GM12878 (cell line): ENCODE results near the gene ST7. TPM values are rescaled to one million over a fixed set of nuclear protein-coding genes. Genes with fewer than 3 reads are reported as not detected.

Experiments
- ATAC-seq: fragments of 200-7000 bp; cut with Tn5 transposase; 3 replicates; pipeline ENCODE4 v1.9.1; 2020; ENCODE audit warnings: mild to moderate bottlenecking, moderate library complexity
- BruUV-seq: library from RNA; stranded (reverse); fragments of 400-500 nt; replicated peaks from 2 replicates; lab custom pipeline; 2021; lab: Mats Ljungman, UMichigan
- CTCF ChIA-PET: fragments of 300-600 bp; sonication (Branson Sonifier 250); formaldehyde crosslinking; extraction: SDS; loops from one replicate; lab custom pipeline; 2021; ENCODE audit warnings: inconsistent platforms; lab: Yijun Ruan, JAX
- POLR2A ChIA-PET: fragments of 350-600 bp; formaldehyde crosslinking; extraction: SDS; loops from one replicate; lab custom pipeline; 2021; ENCODE audit warnings: inconsistent platforms; lab: Charles Lee
- RAD21 ChIA-PET: fragments of 300-600 bp; sonication (Branson Sonifier 250); formaldehyde crosslinking; loops from one replicate; lab custom pipeline; 2023; ENCODE audit warnings: antibody characterized with exemption; ENCODE audit not compliant: unreplicated experiment; lab: Charles Lee
- SMC1A ChIA-PET: fragments of 300-600 bp; sonication (Branson Sonifier 250); formaldehyde crosslinking; loops from one replicate; lab custom pipeline; 2023; ENCODE audit not compliant: unreplicated experiment, uncharacterized antibody; lab: Charles Lee
- DNase-seq: peaks from one replicate; pipeline ENCODE4 v3.0.0-alpha.2; 2011; ENCODE audit warnings: low read depth, low spot score
- FAIRE-seq: peaks from 3 replicates; lab custom pipeline; 2011; peaks lifted over from hg19 to GRCh38; lab: Jason Lieb, UNC
- H2AFZ ChIP-seq: 2 replicates; pipeline ENCODE4 v1.6.0; 2011; ENCODE audit warnings: low read depth, low read length, control low read depth; ENCODE audit not compliant: control insufficient read depth
- H3K27ac ChIP-seq: 2 replicates; pipeline ENCODE4 v1.5.1; 2011; ENCODE audit warnings: control low read depth; ENCODE audit not compliant: control insufficient read depth, insufficient read depth
- H3K27me3 ChIP-seq, 2 experiments: replicated peaks in 1 of 2; 2 replicates each; pipeline versions ENCODE4 v1.6.0 to v1.6.1; 2011; ENCODE audit warnings: low read length in 1 of 2; ENCODE audit not compliant: control insufficient read depth in 2 of 2, insufficient read depth in 2 of 2
- H3K36me3 ChIP-seq, 2 experiments: 2 replicates each; pipeline ENCODE4 v1.5.1; 2011; ENCODE audit warnings: low read length in 1 of 2; ENCODE audit not compliant: control insufficient read depth in 2 of 2, insufficient read depth in 2 of 2
- H3K4me1 ChIP-seq: 2 replicates; pipeline ENCODE4 v1.6.1; 2011; ENCODE audit warnings: mild to moderate bottlenecking, low read length, moderate library complexity, mixed read lengths; ENCODE audit not compliant: control insufficient read depth, insufficient read depth
- H3K4me2 ChIP-seq: 2 replicates; pipeline ENCODE4 v1.6.0; 2011; ENCODE audit warnings: control low read depth; ENCODE audit not compliant: control insufficient read depth, insufficient read depth
- H3K4me3 ChIP-seq: fragments of 200-600 bp; sonication (generic); 2 replicates; pipeline ENCODE4 v1.5.1; 2016
- H3K79me2 ChIP-seq: 2 replicates; pipeline ENCODE4 v1.6.0; 2011; ENCODE audit warnings: low read length; ENCODE audit not compliant: control insufficient read depth, insufficient read depth
- H3K9ac ChIP-seq: 2 replicates; pipeline ENCODE4 v1.8.0; 2011; ENCODE audit warnings: low read length, control low read depth, mixed read lengths; ENCODE audit not compliant: control insufficient read depth, insufficient read depth
- H3K9me3 ChIP-seq: replicated peaks from 3 replicates; pipeline ENCODE4 v1.5.1; 2011; ENCODE audit warnings: mild to moderate bottlenecking, low read length; ENCODE audit not compliant: control insufficient read depth, insufficient read depth
- H4K20me1 ChIP-seq: 2 replicates; pipeline ENCODE4 v1.6.0; 2011; ENCODE audit not compliant: control insufficient read depth, insufficient read depth
- CBX5 ChIP-seq: sonication (generic); IDR thresholded peaks from 2 replicates; pipeline ENCODE4 v1.6.1; 2016; ENCODE audit warnings: low read depth, moderate library complexity, mild to moderate bottlenecking, inconsistent platforms
- IKZF1 ChIP-seq: fragments of 450-650 bp; conservative IDR thresholded peaks from 2 replicates; pipeline ENCODE4 v1.6.1; 2017; ENCODE audit warnings: antibody characterized with exemption, mild to moderate bottlenecking
- IRF4 ChIP-seq: IDR thresholded peaks from 2 replicates; pipeline ENCODE4 v1.6.1; 2011; ENCODE audit warnings: low read depth, low read length
- MTA3 ChIP-seq: IDR thresholded peaks from 2 replicates; pipeline ENCODE4 v1.6.1; 2012; ENCODE audit warnings: low read length, inconsistent platforms, borderline replicate concordance
- MXI1 ChIP-seq: fragments of 150-350 bp; IDR thresholded peaks from 2 replicates; pipeline ENCODE4 v1.6.1; 2011; ENCODE audit warnings: low read depth, mild to moderate bottlenecking, inconsistent platforms, low read length, improper control_type of control experiment
- MYC ChIP-seq: IDR thresholded peaks from 2 replicates; pipeline ENCODE4 v1.6.1; 2011; ENCODE audit warnings: mild to moderate bottlenecking, low read length, moderate library complexity, inconsistent platforms; ENCODE audit not compliant: insufficient read depth, insufficient replicate concordance, insufficient read length, severe bottlenecking
- POLR2AphosphoS5 ChIP-seq: IDR thresholded peaks from 2 replicates; pipeline ENCODE4 v1.6.1; 2011; ENCODE audit warnings: mild to moderate bottlenecking, low read length, inconsistent platforms
- POU2F2 ChIP-seq: IDR thresholded peaks from 3 replicates; pipeline ENCODE4 v1.6.1; 2011; ENCODE audit warnings: low read depth, mild to moderate bottlenecking, low read length, borderline replicate concordance
- STAT1 ChIP-seq: fragments of 450-650 bp; conservative IDR thresholded peaks from 2 replicates; pipeline ENCODE4 v1.6.1; 2014; ENCODE audit warnings: antibody characterized with exemption, mild to moderate bottlenecking
- TCF3 ChIP-seq: IDR thresholded peaks from 2 replicates; pipeline ENCODE4 v1.6.1; 2012; ENCODE audit warnings: low read depth, mild to moderate bottlenecking, low read length, borderline replicate concordance; ENCODE audit not compliant: insufficient read depth
- WGBS: methylation state at CpG from one replicate; pipeline ENCODE4 v1.1.6; 2016; ENCODE audit warnings: low lambda C conversion rate; ENCODE audit not compliant: insufficient replicate concordance, insufficient coverage; ENCODE audit errors: missing lambda C conversion rate; 5-methylcytosine and 5-hydroxymethylcytosine counted together
- in situ Hi-C: fragments of 300-500 bp; cut with MboI; formaldehyde crosslinking; loops from 9 replicates; pipeline ENCODE4 v1.14.3; 2018; ENCODE audit warnings: mixed read lengths
- intact Hi-C: fragments of 100-400 bp; cut with micrococcal nuclease; formaldehyde crosslinking; loops from one replicate; pipeline ENCODE4 v1.14.2; 2022; ENCODE audit not compliant: unreplicated experiment
- polyA plus RNA-seq, 11 experiments: library from polyadenylated mRNA; depleted of rRNA in 4 of 11; unstranded in 6 of 11; stranded (reverse) in 5 of 11; fragments of >200 nt; fragmentation: Nextera tagmentation in 4 of 11; fragmentation: Illumina TruSeq in 1 of 11; extraction: Ambion mirVana in 4 of 11; extraction: Trizol in 1 of 11; gene quantifications; 1 replicate in 1 of 11; 2 replicates in 10 of 11; pipeline versions ENCODE4 v1.2.1 to v1.2.3, GENCODE V29; 2011 to 2016; ENCODE audit warnings: inconsistent platforms in 2 of 11, missing spikeins in 2 of 11, low read depth in 1 of 11
- total RNA-seq, 4 experiments: library from RNA; depleted of rRNA in 3 of 4; stranded (reverse); fragments of >200 nt in 3 of 4; fragmentation: Illumina TruSeq in 1 of 4; extraction: Trizol in 1 of 4; gene quantifications; 2 replicates each; pipeline versions ENCODE4 v1.2.1 to v1.2.3, GENCODE V29; 2013 to 2021
- TF ChIP-seq, protein P1 (sequence below): fragments of 450-650 bp; IDR thresholded peaks from 2 replicates; pipeline ENCODE4 v1.6.1; 2016; ENCODE audit warnings: mild to moderate bottlenecking
- TF ChIP-seq, protein P2 (sequence below): fragments of 450-650 bp; IDR thresholded peaks from 2 replicates; pipeline ENCODE4 v1.6.1; 2016; ENCODE audit warnings: mild to moderate bottlenecking, moderate library complexity, borderline replicate concordance

ST7 gene
- total and polyA plus RNA-seq, 10 of the 15 experiments (the other 5 are each of a cell fraction or from before 2014, with no cell fraction given) = 27.7 to 76.4 (median 53.6) TPM

GRCh38 chr7:117178600-117178999 is 225.3 kb downstream of the ST7 start (continued):
- TF ChIP-seq POLR2AphosphoS5 (no peak), POU2F2 (no peak)
- TF ChIP-seq, protein P1, sequence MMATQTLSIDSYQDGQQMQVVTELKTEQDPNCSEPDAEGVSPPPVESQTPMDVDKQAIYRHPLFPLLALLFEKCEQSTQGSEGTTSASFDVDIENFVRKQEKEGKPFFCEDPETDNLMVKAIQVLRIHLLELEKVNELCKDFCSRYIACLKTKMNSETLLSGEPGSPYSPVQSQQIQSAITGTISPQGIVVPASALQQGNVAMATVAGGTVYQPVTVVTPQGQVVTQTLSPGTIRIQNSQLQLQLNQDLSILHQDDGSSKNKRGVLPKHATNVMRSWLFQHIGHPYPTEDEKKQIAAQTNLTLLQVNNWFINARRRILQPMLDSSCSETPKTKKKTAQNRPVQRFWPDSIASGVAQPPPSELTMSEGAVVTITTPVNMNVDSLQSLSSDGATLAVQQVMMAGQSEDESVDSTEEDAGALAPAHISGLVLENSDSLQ = no peak

DNA sequence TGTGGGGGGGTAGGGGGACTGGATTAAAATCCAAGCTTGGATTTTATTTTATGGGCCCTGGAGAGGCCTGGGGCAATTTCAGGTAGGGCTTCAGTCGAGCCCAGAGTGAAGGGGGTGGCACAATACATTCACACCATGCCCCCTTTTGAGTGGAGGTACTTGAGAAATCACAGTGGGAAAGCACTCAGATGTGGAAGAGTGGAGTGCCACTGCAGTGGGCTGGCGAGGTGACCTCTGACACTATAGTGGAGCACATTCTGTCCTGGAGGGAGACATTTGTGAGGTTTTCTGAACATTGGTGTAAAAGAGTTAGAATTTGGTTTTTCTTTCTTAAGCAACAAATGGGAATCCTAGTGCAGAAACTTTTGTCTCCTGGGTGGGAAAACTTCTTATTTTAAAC is 226.4 kb downstream of the ST7 start:
- BruUV-seq = no TSS peak
- WGBS = 77% methylated on average over 2 of the region's 2 CpGs
- RAD21 ChIA-PET = no interaction called here

GRCh38 chr7:117183729-117184128 is 230.4 kb downstream of the ST7 start:
- no TSS peak for BruUV-seq
- RAD21 ChIA-PET = no interaction called here
- no peaks in the 10 kb centered on the region for H4K20me1 ChIP-seq
- intact Hi-C loops (no loop called here), in situ Hi-C loops (no loop called here)
- H3K4me3 ChIP-seq = no peak overlapping the region
- no peaks in the 10 kb centered on the region for H3K4me1 ChIP-seq
- SMC1A ChIA-PET = interaction anchor here (0.8 kb wide), 1 partner anchor 171 kb away, joined by 3 read pairs; no protein-coding TSS in a partner anchor
- DNase-seq (no peak), FAIRE-seq (no peak), ATAC-seq (no peak)
- H3K9ac ChIP-seq = no peak overlapping the region
- no peak overlapping the region for H3K4me2 ChIP-seq
- peaks cover 0 to 11% of the 10 kb centered on the region in 2 experiments; a peak in 1 of 4 replicates for H3K36me3 ChIP-seq
- POLR2A ChIA-PET = no interaction called here
- TF ChIP-seq TCF3 = no peak
- no peak for TF ChIP-seq MYC
- no peak for TF ChIP-seq CBX5
- no peak for TF ChIP-seq MXI1
- TF ChIP-seq STAT1 = no peak
- TF ChIP-seq IKZF1 = no peak
- TF ChIP-seq, protein P2, sequence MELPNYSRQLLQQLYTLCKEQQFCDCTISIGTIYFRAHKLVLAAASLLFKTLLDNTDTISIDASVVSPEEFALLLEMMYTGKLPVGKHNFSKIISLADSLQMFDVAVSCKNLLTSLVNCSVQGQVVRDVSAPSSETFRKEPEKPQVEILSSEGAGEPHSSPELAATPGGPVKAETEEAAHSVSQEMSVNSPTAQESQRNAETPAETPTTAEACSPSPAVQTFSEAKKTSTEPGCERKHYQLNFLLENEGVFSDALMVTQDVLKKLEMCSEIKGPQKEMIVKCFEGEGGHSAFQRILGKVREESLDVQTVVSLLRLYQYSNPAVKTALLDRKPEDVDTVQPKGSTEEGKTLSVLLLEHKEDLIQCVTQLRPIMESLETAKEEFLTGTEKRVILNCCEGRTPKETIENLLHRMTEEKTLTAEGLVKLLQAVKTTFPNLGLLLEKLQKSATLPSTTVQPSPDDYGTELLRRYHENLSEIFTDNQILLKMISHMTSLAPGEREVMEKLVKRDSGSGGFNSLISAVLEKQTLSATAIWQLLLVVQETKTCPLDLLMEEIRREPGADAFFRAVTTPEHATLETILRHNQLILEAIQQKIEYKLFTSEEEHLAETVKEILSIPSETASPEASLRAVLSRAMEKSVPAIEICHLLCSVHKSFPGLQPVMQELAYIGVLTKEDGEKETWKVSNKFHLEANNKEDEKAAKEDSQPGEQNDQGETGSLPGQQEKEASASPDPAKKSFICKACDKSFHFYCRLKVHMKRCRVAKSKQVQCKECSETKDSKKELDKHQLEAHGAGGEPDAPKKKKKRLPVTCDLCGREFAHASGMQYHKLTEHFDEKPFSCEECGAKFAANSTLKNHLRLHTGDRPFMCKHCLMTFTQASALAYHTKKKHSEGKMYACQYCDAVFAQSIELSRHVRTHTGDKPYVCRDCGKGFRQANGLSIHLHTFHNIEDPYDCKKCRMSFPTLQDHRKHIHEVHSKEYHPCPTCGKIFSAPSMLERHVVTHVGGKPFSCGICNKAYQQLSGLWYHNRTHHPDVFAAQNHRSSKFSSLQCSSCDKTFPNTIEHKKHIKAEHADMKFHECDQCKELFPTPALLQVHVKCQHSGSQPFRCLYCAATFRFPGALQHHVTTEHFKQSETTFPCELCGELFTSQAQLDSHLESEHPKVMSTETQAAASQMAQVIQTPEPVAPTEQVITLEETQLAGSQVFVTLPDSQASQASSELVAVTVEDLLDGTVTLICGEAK = no peak
- no peak for TF ChIP-seq MTA3
- no peak overlapping the region for H2AFZ ChIP-seq
- no peaks in the 10 kb centered on the region for H3K79me2 ChIP-seq
- 80% methylated on average over 2 of the region's 2 CpGs for WGBS
- no peaks in the 10 kb centered on the region for H3K27me3 ChIP-seq
- CTCF ChIA-PET = interaction anchor here (1.7 kb wide), 1 partner anchor 29 kb away, joined by 4 read pairs; no protein-coding TSS in a partner anchor
- no peaks in the 10 kb centered on the region for H3K9me3 ChIP-seq
- no peak overlapping the region for H3K27ac ChIP-seq

More for the DNA sequence above, 226.4 kb downstream of the ST7 start:
- intact Hi-C loops (no loop called here), in situ Hi-C loops (no loop called here)
- no peak overlapping the region for H3K4me2 ChIP-seq
- ATAC-seq = no peak
- POLR2A ChIA-PET = no interaction called here
- no peak for FAIRE-seq
- no peak overlapping the region for H3K27ac ChIP-seq
- H3K9me3 ChIP-seq = no peaks in the 10 kb centered on the region
- H3K9ac ChIP-seq = no peak overlapping the region
- SMC1A ChIA-PET = interaction anchor here (0.9 kb wide), 1 partner anchor 27 kb away, joined by 3 read pairs; no protein-coding TSS in a partner anchor
- H3K79me2 ChIP-seq = no peaks in the 10 kb centered on the region
- CTCF ChIA-PET = no interaction called here
- H3K4me3 ChIP-seq = no peak overlapping the region
- no peak overlapping the region for H2AFZ ChIP-seq
- DNase-seq = no peak
- no peak for TF ChIP-seq IRF4
- H3K27me3 ChIP-seq = no peaks in the 10 kb centered on the region
- no peaks in the 10 kb centered on the region for H4K20me1 ChIP-seq
- peaks cover 0 to 20% of the 10 kb centered on the region in 2 experiments for H3K36me3 ChIP-seq
- H3K4me1 ChIP-seq = no peaks in the 10 kb centered on the region
